H1 (cell line): ENCODE results near the gene ZGLP1. TPM values are rescaled to one million over a fixed set of nuclear protein-coding genes. Genes with fewer than 3 reads are reported as not detected.

Experiments used
- CTCF ChIA-PET: fragments of 300-600 bp; sonication (Branson Sonifier 250); formaldehyde crosslinking; loops from one replicate; lab custom pipeline; 2021; ENCODE audit not compliant: partially characterized antibody; lab: Charles Lee
- POLR2A ChIA-PET: fragments of 300-600 bp; sonication (Branson Sonifier 250); formaldehyde crosslinking; loops from one replicate; lab custom pipeline; 2021; ENCODE audit warnings: inconsistent platforms; ENCODE audit not compliant: partially characterized antibody; lab: Charles Lee
- DNase-seq, 2 experiments: peaks; one replicate each; pipeline versions ENCODE4 v3.0.0 to v3.0.0-alpha.2; 2010 to 2022; ENCODE audit warnings: low spot score in 2 of 2, low read depth in 1 of 2, mixed read lengths in 1 of 2
- FAIRE-seq: peaks from 2 replicates; lab custom pipeline; 2011; peaks lifted over from hg19 to GRCh38; lab: Jason Lieb, UNC
- H2AFZ ChIP-seq: 2 replicates; pipeline ENCODE4 v1.8.1; 2012; ENCODE audit warnings: low read length, inconsistent platforms
- H2AK5ac ChIP-seq: 2 replicates; pipeline ENCODE4 v1.6.1; 2013; ENCODE audit warnings: low read depth, low read length
- H2BK120ac ChIP-seq: replicated peaks from 2 replicates; pipeline ENCODE3; 2013; ENCODE audit warnings: low read depth, low read length, inconsistent platforms
- H2BK12ac ChIP-seq: 2 replicates; pipeline ENCODE4 v1.6.1; 2013; ENCODE audit warnings: low read depth, low read length
- H2BK15ac ChIP-seq: 2 replicates; pipeline ENCODE4 v1.6.1; 2013; ENCODE audit warnings: low read length
- H2BK20ac ChIP-seq: 2 replicates; pipeline ENCODE4 v1.6.1; 2013; ENCODE audit warnings: low read length
- H2BK5ac ChIP-seq: 2 replicates; pipeline ENCODE4 v1.6.1; 2013; ENCODE audit warnings: low read depth, low read length
- H3K14ac ChIP-seq: 2 replicates; pipeline ENCODE4 v1.6.1; 2013; ENCODE audit warnings: inconsistent platforms; ENCODE audit not compliant: insufficient read length
- H3K18ac ChIP-seq: 2 replicates; pipeline ENCODE4 v1.6.1; 2013; ENCODE audit warnings: low read length; ENCODE audit errors: extremely low read depth
- H3K23ac ChIP-seq: 2 replicates; pipeline ENCODE4 v1.6.1; 2013; ENCODE audit warnings: inconsistent platforms; ENCODE audit not compliant: insufficient read length
- H3K23me2 ChIP-seq: 2 replicates; pipeline ENCODE4 v1.6.1; 2013; ENCODE audit warnings: low read depth, low read length
- H3K27ac ChIP-seq: 2 replicates; pipeline ENCODE4 v1.6.1; 2011; ENCODE audit warnings: low read depth, low read length, inconsistent platforms
- H3K27me3 ChIP-seq, 4 experiments: replicated peaks in 1 of 4; 1 replicate in 1 of 4; 2 replicates in 3 of 4; pipeline versions ENCODE4 v1.6.1 to v1.8.1; 2011 to 2013; ENCODE audit warnings: low read length in 3 of 4, mild to moderate bottlenecking in 3 of 4, inconsistent platforms in 2 of 4, mixed read lengths in 2 of 4, moderate library complexity in 1 of 4; ENCODE audit not compliant: control insufficient read depth in 3 of 4, insufficient read depth in 3 of 4; ENCODE audit errors: extremely low read depth in 1 of 4
- H3K36me3 ChIP-seq, 4 experiments: 2 replicates each; pipeline versions ENCODE4 v1.6.1 to v1.8.1; 2011 to 2013; ENCODE audit warnings: mild to moderate bottlenecking in 4 of 4, low read length in 3 of 4, moderate library complexity in 2 of 4, control low read depth in 1 of 4, inconsistent platforms in 1 of 4; ENCODE audit not compliant: insufficient read depth in 4 of 4, control insufficient read depth in 2 of 4
- H3K4ac ChIP-seq: replicated peaks from 2 replicates; pipeline ENCODE3; 2013; ENCODE audit warnings: low read length, low read depth, mixed read lengths, inconsistent platforms; ENCODE audit not compliant: insufficient read length
- H3K4me1 ChIP-seq, 4 experiments: replicated peaks in 1 of 4; 1 replicate in 1 of 4; 2 replicates in 3 of 4; pipeline versions ENCODE4 v1.6.1 to v1.8.1; 2011 to 2013; ENCODE audit warnings: low read length in 3 of 4, inconsistent platforms in 2 of 4, mixed read lengths in 1 of 4; ENCODE audit not compliant: insufficient read depth in 4 of 4, control insufficient read depth in 3 of 4
- H3K4me2 ChIP-seq, 2 experiments: 2 replicates each; pipeline versions ENCODE4 v1.6.1 to v1.8.1; 2011 to 2013; ENCODE audit warnings: low read depth in 2 of 2, low read length in 2 of 2, control low read depth in 1 of 2, inconsistent platforms in 1 of 2, mild to moderate bottlenecking in 1 of 2; ENCODE audit not compliant: insufficient read depth in 1 of 2
- H3K4me3 ChIP-seq, 4 experiments: fragments of 200-600, 300-600 bp in 1 of 4; sonication (generic), shearing (Covaris generic), sonication (Bioruptor Twin) in 1 of 4; 2 replicates each; pipeline versions ENCODE4 v1.5.1 to v1.8.1; 2011 to 2016; ENCODE audit warnings: low read length in 4 of 4, low read depth in 3 of 4, control low read depth in 2 of 4, inconsistent platforms in 2 of 4, mild to moderate bottlenecking in 2 of 4, mixed read lengths in 1 of 4, moderate library complexity in 1 of 4; ENCODE audit not compliant: insufficient read depth in 2 of 4; ENCODE audit errors: extremely low read depth in 1 of 4
- H3K56ac ChIP-seq: replicated peaks from 2 replicates; pipeline ENCODE3; 2013; ENCODE audit warnings: low read depth, mild to moderate bottlenecking, mixed read lengths, low read length, inconsistent platforms; ENCODE audit not compliant: insufficient read length
- H3K79me1 ChIP-seq: 2 replicates; pipeline ENCODE4 v1.6.1; 2013; ENCODE audit warnings: low read depth, low read length, control low read depth
- H3K79me2 ChIP-seq, 2 experiments: 2 replicates each; pipeline versions ENCODE4 v1.6.1 to v1.8.1; 2012 to 2013; ENCODE audit warnings: low read length in 2 of 2, mild to moderate bottlenecking in 2 of 2, inconsistent platforms in 1 of 2; ENCODE audit not compliant: insufficient read depth in 2 of 2, control insufficient read depth in 1 of 2
- H3K9ac ChIP-seq, 4 experiments: replicated peaks in 1 of 4; 1 replicate in 1 of 4; 2 replicates in 3 of 4; pipeline versions ENCODE4 v1.6.1 to v1.8.1; 2011 to 2013; ENCODE audit warnings: low read depth in 3 of 4, low read length in 3 of 4, control low read depth in 2 of 4, mild to moderate bottlenecking in 2 of 4, moderate library complexity in 2 of 4, inconsistent platforms in 1 of 4; ENCODE audit errors: extremely low read depth in 1 of 4
- H3K9me3 ChIP-seq, 2 experiments: 2 replicates each; pipeline versions ENCODE4 v1.6.1 to v1.8.1; 2012 to 2013; ENCODE audit warnings: mild to moderate bottlenecking in 2 of 2, moderate library complexity in 2 of 2, control low read depth in 1 of 2, inconsistent platforms in 1 of 2, low read depth in 1 of 2, low read length in 1 of 2, mixed read lengths in 1 of 2; ENCODE audit not compliant: insufficient read depth in 2 of 2
- H4K20me1 ChIP-seq, 2 experiments: replicated peaks in 1 of 2; 2 replicates each; pipeline versions ENCODE3 to v1.8.1; 2011 to 2013; ENCODE audit warnings: inconsistent platforms in 2 of 2, low read length in 2 of 2, mild to moderate bottlenecking in 1 of 2; ENCODE audit not compliant: insufficient read depth in 2 of 2, control insufficient read depth in 1 of 2
- H4K5ac ChIP-seq: 2 replicates; pipeline ENCODE4 v1.6.1; 2013; ENCODE audit warnings: low read length, low read depth, mixed read lengths, inconsistent platforms; ENCODE audit not compliant: insufficient read length
- H4K8ac ChIP-seq: 2 replicates; pipeline ENCODE4 v1.8.0; 2013; ENCODE audit warnings: mild to moderate bottlenecking, moderate library complexity, low read length, inconsistent platforms; ENCODE audit not compliant: insufficient read depth; ENCODE audit errors: extremely low read depth
- H4K91ac ChIP-seq: replicated peaks from 2 replicates; pipeline ENCODE3; 2013; ENCODE audit warnings: low read length, mixed read lengths, inconsistent platforms; ENCODE audit not compliant: insufficient read length
- E2F6 ChIP-seq: IDR thresholded peaks from 2 replicates; pipeline ENCODE4 v1.6.1; 2012; ENCODE audit warnings: inconsistent platforms
- KDM1A ChIP-seq: fragments of 200-600, 300-600 bp; sonication (generic); IDR thresholded peaks from 2 replicates; pipeline ENCODE4 v1.7.1; 2016; ENCODE audit warnings: mild to moderate bottlenecking, low read length, borderline replicate concordance
- WGBS, 2 experiments: shearing (Covaris generic) in 1 of 2; methylation state at CpG; one replicate each; pipeline versions ENCODE4 v1.1.6 to v1.1.7; 2013 to 2015; ENCODE audit warnings: low lambda C conversion rate in 2 of 2, mixed read lengths in 2 of 2, inconsistent platforms in 1 of 2, low coverage in 1 of 2, missing lambda C conversion rate in 1 of 2; ENCODE audit not compliant: insufficient replicate concordance in 2 of 2, insufficient coverage in 1 of 2, insufficient read length in 1 of 2; ENCODE audit errors: extremely low coverage in 1 of 2, missing lambda C conversion rate in 1 of 2; 5-methylcytosine and 5-hydroxymethylcytosine counted together
- polyA plus RNA-seq, 7 experiments: library from polyadenylated mRNA; depleted of rRNA in 3 of 7; stranded (reverse) in 5 of 7; unstranded in 2 of 7; fragments of >200 nt in 5 of 7; fragments of 200-250 nt in 2 of 7; gene quantifications; 1 replicate in 5 of 7; 2 replicates in 1 of 7; 4 replicates in 1 of 7; pipeline versions ENCODE4 v1.2.1 to v1.2.3, GENCODE V29; 2011 to 2013; ENCODE audit warnings: missing spikeins in 2 of 7, mixed read lengths in 2 of 7
- total RNA-seq: library from RNA; stranded (reverse); fragmentation: NEBNext Ultra II Directional; extraction: Animal tissue kit (Norgen Biotek cat#: 25700); gene quantifications from 2 replicates; pipeline ENCODE4 v1.2.1, GENCODE V29; 2021

The ZGLP1 gene
- total and polyA plus RNA-seq, 2 of the 8 experiments (the other 6 are each of a cell fraction or from before 2014, with no cell fraction given) = 4.2 to 5.1 TPM

DNA sequence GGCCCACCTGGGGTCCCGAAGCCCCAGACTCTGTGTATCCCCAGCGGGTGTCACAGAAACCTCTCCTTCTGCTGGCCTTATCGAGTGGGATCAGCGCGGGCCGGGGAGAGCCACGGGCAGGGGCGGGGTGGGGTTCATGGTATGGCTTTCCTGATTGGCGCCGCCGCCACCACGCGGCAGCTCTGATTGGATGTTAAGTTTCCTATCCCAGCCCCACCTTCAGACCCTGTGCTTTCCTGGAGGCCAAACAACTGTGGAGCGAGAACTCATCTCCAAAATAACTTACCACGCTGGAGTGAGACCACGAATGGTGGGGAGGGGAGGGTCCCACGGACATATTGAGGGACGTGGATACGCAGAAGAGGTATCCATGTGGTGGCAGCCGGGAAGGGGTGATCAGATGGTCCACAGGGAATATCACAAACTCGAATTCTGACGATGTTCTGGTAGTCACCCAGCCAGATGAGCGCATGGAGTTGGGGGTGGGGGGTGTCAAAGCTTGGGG, 20.9 kb downstream of the ZGLP1 start:
- peaks cover 0 to 16% of the 10 kb centered on the region in 2 experiments for H4K20me1 ChIP-seq
- WGBS, 2 experiments = 6% methylated on average over 21 of the region's 23 CpGs; no CpG with 5 or more reads in 1 of the 2 experiments
- H2BK120ac ChIP-seq = no peak overlapping the region
- peaks cover 0 to 43% (median 23%) of the 10 kb centered on the region in 4 experiments; a peak in 6 of 7 replicates for H3K4me1 ChIP-seq
- no peak overlapping the region for H3K18ac ChIP-seq
- peaks cover 46 to 68% (median 58%) of the 10 kb centered on the region in 4 experiments for H3K27me3 ChIP-seq
- no peaks in the 10 kb centered on the region for H3K79me1 ChIP-seq
- no peak overlapping the region for H3K56ac ChIP-seq
- no peaks in the 10 kb centered on the region for H3K9me3 ChIP-seq
- DNase-seq = peak in 1 of 2 experiments; percentile 79
- H3K4me2 ChIP-seq = peak overlapping the region; percentile 81 to 100
- H2AFZ ChIP-seq = peak overlapping the region; percentile 54; the same call in 1 of the 2 replicates
- no peak overlapping the region for H2BK20ac ChIP-seq
- TF ChIP-seq E2F6 = peak; percentile 28; the same call in 1 of the 2 replicates
- TF ChIP-seq KDM1A = no peak
- H2BK15ac ChIP-seq = peak overlapping the region; percentile 97; the same call in 1 of the 2 replicates
- peak overlapping the region; percentile 72 for H4K8ac ChIP-seq
- ChIA-PET POLR2A (interaction anchor here (0.9 to 3.4 kb wide), 12 partner anchors 11 to 114 kb away, joined by 3 to 15 read pairs (median 4); partner anchors contain the start of genes FDX2, ICAM1, RAVER1 and TYK2), CTCF (interaction anchor here (0.9 to 11.6 kb wide), 18 partner anchors 9 to 203 kb away, joined by 3 to 94 read pairs (median 6); partner anchors contain the start of genes CDC37, ICAM1, RAVER1 and TYK2)
- no peak overlapping the region for H2BK12ac ChIP-seq
- no peak overlapping the region for H4K91ac ChIP-seq
- H2BK5ac ChIP-seq = no peak overlapping the region
- no peak overlapping the region for H3K14ac ChIP-seq
- no peak overlapping the region for H3K4ac ChIP-seq
- peak overlapping the region; percentile 38 to 67 (median 60); a peak in 7 of 8 replicates for H3K4me3 ChIP-seq
- FAIRE-seq = peak; percentile 28
- H3K23ac ChIP-seq = no peak overlapping the region
- no peaks in the 10 kb centered on the region for H3K79me2 ChIP-seq
- H2AK5ac ChIP-seq = no peak overlapping the region
- no peaks in the 10 kb centered on the region for H3K36me3 ChIP-seq
- H3K9ac ChIP-seq = no peak overlapping the region
- H4K5ac ChIP-seq = no peak overlapping the region
- H3K23me2 ChIP-seq = peaks cover 31% of the 10 kb centered on the region; the same call in 1 of the 2 replicates
- no peak overlapping the region for H3K27ac ChIP-seq
